ENCODE measurements around the gene LRRC4C. TPM values are rescaled to one million over a fixed set of nuclear protein-coding genes. Genes with fewer than 3 reads are reported as not detected.

LRRC4C gene
- total RNA-seq, 1 experiment from 2014 or later, result 0.13 TPM

GRCh38 chr11:40885250-40885954 is 574.0 kb downstream of the LRRC4C start:
- Histone ChIP-seq H3K4ac (ENCODE audit: low read depth, low read length) (no peak overlapping the region), H4K8ac (replicated peaks; ENCODE audit: insufficient read length, low read depth, low read length) (no peak overlapping the region), H3K23me2 (ENCODE audit: insufficient read length, low read depth, low read length, poor library complexity, severe bottlenecking) (no peaks in the 10 kb centered on the region), H4K5ac (ENCODE audit: insufficient read length, low read depth, low read length) (no peak overlapping the region), H2BK120ac (ENCODE audit: low read depth, low read length, poor library complexity, severe bottlenecking) (no peak overlapping the region), H2BK15ac (ENCODE audit: low read depth, low read length) (no peak overlapping the region), H3K18ac (ENCODE audit: insufficient read length, low read depth, low read length) (no peak overlapping the region), H3K14ac (ENCODE audit: insufficient read depth, low read length) (no peak overlapping the region), H4K91ac (ENCODE audit: insufficient read length, low read depth, low read length) (no peak overlapping the region), H3K79me1 (ENCODE audit: insufficient read depth, low read depth, low read length, poor library complexity, severe bottlenecking) (no peaks in the 10 kb centered on the region), H3K79me2 (ENCODE audit: insufficient read depth, low read length) (no peaks in the 10 kb centered on the region), H4K20me1 (ENCODE audit: control insufficient read depth, insufficient read depth, insufficient read length) (no peaks in the 10 kb centered on the region), H3K56ac (ENCODE audit: insufficient read length, low read depth, low read length) (no peak overlapping the region), H3K23ac (ENCODE audit: insufficient read length, low read depth, low read length) (no peak overlapping the region), H2BK20ac (ENCODE audit: low read depth, low read length, poor library complexity, severe bottlenecking) (no peak overlapping the region), H2BK5ac (ENCODE audit: insufficient read length, low read length) (no peak overlapping the region), H3K4me2 (ENCODE audit: insufficient read depth, insufficient read length, low read length) (no peak overlapping the region), H2AFZ (ENCODE audit: low read length) (no peak overlapping the region), H2BK12ac (ENCODE audit: insufficient read length, low read depth, low read length) (no peak overlapping the region), H3K27ac (ENCODE audit: insufficient read length, low read depth, low read length) (no peak overlapping the region), H3K4me1 (ENCODE audit: insufficient read depth, low read length) (no peaks in the 10 kb centered on the region), H3K27me3 (ENCODE audit: insufficient read depth, low read length) (no peaks in the 10 kb centered on the region), H3K9ac (ENCODE audit: extremely low read depth, insufficient read length, low read length) (no peak overlapping the region), H2AK5ac (ENCODE audit: insufficient read length, low read length) (no peak overlapping the region), H3T11ph (ENCODE audit: low read length) (no peak overlapping the region), H3K9me3 (ENCODE audit: control insufficient read depth, low read depth, low read length) (no peaks in the 10 kb centered on the region)
- Mint-ChIP-seq H3K27me3 (ENCODE audit: low read depth) (no peaks in the 10 kb centered on the region), H3K27ac (no peak overlapping the region), H3K9me3 (no peaks in the 10 kb centered on the region), H3K4me3 (no peak overlapping the region), H3K36me3 (ENCODE audit: insufficient read depth in 1 of 3, low read depth in 3 of 3) (no peaks in the 10 kb centered on the region), H3K4me1 (no peaks in the 10 kb centered on the region; a peak in 1 of 4 replicates)
- no peak for TF ChIP-seq CTCF (conservative IDR thresholded peaks at IDR 0.05)
- no peak for DNase-seq
- no CpG with 5 or more reads among the region's 2 CpGs for WGBS (ENCODE audit: extremely low coverage, insufficient read length, low lambda C conversion rate)

Data from H9 (cell line).